HG03025 (cell line): ENCODE data around the gene DLGAP1.
"Not testable (repeated sequence)": the region's sequence is repeated elsewhere in the genome, so short reads cannot be mapped to it uniquely, and the experiment has no call there.

Experiments used
- ATAC-seq: cut with Tn5 transposase; IDR thresholded peaks from one replicate; pipeline ENCODE4 v1.9.1; 2021; ENCODE audit warnings: mild to moderate bottlenecking, moderate library complexity; ENCODE audit not compliant: unreplicated experiment, low FRiP score

The DLGAP1 gene

DNA sequence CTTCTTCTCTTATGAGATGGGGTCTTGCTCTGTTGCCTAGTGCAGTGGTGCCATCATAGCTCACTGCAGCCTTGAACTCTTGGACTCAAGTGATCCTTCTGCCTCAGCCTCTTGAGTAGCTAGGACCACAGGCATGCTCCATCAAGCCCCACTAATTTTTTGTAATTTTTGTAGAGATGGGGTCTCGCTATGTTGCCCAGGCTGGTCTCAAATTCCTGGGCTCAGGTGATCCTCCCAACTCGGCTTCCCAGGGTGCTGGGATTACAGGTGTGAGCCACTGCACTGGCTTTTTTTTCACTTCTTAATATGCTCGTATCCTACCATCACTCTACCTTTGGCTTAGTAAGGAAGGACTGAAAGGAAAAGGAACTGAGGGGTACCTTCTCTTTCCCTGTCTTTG, 983.0 kb downstream of the DLGAP1 start:
- not testable (repeated sequence) for ATAC-seq

DNA sequence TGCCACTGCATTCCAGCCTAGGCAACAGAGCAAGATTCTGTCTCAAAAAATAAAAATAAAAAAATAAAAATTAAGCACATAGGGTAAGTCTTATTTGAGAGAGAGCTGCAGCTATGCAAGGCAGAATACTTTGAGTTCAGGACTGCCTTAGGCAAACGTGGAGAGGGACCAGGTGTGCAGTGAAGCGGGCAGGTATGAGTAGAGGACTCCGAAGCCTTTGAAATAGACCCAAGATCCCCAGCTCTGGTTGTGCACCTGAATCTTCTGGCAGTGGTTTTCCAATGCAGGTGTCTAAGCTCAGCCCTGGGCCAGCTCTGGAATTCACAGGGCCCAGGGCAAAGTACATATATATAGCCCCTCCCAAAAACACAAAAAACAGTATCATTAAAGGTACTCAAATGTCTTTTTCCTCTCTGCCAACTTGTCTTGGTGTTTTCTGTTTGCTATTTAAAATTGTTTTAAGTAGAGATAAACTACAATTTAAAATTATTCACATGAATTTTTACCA, 983.9 kb downstream of the DLGAP1 start:
- no peak for ATAC-seq

GRCh38 chr18:3468833-3469232, 986.3 kb downstream of the DLGAP1 start:
- no peak for ATAC-seq

DNA sequence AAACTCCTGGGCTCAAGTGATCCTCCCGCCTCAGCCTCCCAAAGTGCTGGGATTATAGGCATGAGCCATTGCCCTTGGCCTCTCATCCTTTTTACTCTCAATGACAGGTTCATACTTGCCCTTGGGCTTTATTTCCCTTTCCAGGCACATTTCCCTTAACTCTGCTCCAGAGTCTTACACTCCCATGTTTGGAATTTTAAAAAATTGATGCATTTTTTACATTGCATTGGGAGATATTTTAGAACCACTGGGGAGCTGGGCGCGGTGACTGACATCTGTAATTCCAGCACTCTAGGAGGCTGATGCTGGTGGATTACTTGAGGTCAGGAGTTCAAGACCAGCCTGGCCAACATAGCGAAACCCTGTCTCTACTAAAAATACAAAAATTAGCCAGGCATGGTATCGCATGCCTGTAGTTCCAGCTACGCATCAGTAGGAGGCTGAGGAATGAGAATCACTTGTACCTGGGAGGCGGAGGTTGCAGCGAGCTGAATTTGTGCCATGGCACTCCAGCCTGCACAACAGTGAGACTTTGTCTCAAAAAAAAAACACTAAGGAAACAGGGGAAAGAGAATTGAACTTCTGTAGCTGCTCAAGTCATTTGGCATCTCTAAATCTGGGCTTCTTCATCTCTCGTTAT, 986.9 kb downstream of the DLGAP1 start:
- ATAC-seq, result no peak

DNA sequence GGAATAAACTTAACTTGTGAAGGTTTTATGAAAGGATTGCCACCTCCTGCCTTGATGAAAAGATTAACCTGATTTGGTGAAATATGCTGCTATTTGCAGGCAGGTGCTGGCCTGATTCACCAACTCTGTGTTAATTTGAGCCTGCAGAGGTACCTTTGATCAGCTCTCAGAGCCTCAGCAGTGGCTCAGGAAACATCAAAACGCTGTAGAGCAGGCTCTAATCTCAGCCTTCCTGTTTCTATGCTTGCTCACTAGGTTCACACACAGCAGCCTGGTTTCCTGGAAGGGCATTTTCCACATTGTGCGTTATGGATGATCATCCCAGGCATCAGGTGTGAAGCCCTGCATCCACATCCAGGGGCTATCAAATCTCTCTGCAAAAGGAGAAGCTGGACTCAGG, 988.2 kb downstream of the DLGAP1 start:
- no peak for ATAC-seq

GRCh38 chr18:3466045-3466444, 989.1 kb downstream of the DLGAP1 start:
- ATAC-seq, result no peak

- no peak for ATAC-seq
These were observed 992.1 kb downstream of the DLGAP1 start for GRCh38 chr18:3463051-3463450.

DNA sequence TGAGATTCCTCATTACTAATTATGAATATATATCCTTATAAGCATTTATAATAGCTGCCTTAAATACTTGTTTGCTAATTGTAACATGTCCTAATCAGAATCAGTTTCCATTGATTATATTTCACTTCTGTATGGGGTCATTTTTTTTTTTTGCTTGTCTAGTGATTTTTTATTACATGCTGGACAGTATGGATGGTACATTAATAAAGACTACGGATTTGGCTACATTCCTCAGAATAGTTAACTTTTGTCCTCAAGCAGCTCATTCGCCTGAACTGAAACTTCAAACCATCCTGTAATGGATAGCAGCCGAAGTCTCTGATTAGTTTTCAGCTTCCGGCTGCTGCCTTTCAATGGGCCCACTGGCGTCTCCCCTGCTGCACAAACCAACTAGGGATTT, 993.4 kb downstream of the DLGAP1 start:
- no peak for ATAC-seq

DNA sequence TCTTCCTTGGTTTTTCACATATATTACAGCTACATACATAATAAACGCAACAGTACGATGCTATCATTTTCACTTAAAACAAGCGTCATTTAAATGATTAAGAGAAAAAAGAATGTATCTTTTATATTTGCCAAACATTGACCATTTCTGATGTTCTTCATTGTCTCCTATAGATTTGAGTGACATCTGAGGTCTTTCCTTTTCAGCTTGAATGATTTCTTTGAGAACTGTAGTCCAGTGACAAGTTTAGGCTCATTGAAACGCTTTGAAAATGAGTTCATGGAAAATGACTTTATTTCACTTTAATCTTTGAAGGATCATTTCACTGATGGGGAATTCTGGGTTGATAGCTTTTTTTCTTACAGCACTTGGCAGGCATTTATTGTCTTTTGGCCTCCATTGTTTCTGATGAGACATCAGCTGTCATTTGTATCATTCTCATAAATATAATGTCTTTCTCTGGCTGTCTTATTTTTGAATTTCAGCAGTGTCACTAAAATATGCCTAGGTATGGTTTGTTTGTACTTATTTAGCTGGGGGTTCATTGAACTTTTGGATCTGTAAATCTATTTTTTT, 994.2 kb downstream of the DLGAP1 start:
- no peak for ATAC-seq

GRCh38 chr18:3458952-3459853, 995.9 kb downstream of the DLGAP1 start:
- ATAC-seq, result no peak

GRCh38 chr18:3458378-3458777, 996.7 kb downstream of the DLGAP1 start:
- ATAC-seq, result no peak

- no peak for ATAC-seq
These were observed 997.8 kb downstream of the DLGAP1 start for GRCh38 chr18:3457261-3457724.

DNA sequence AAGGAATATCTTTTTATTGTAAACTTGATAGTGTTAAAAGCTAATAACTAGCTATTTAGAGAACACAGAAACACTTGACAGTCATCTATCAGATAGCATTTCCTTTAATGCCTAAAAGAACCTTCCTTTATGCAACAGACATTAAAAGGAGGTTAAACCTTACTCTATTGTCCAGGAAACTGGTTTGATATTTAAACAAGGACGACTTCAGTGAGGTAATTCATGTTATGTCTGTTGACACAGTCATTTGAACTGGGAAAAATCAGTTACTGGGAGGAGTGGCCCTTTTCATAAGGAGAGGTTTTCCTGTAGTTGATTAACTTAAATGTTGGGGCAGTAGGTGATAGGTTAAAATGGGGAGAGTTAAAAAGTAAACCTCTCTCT, 998.4 kb downstream of the DLGAP1 start:
- no peak for ATAC-seq

DNA sequence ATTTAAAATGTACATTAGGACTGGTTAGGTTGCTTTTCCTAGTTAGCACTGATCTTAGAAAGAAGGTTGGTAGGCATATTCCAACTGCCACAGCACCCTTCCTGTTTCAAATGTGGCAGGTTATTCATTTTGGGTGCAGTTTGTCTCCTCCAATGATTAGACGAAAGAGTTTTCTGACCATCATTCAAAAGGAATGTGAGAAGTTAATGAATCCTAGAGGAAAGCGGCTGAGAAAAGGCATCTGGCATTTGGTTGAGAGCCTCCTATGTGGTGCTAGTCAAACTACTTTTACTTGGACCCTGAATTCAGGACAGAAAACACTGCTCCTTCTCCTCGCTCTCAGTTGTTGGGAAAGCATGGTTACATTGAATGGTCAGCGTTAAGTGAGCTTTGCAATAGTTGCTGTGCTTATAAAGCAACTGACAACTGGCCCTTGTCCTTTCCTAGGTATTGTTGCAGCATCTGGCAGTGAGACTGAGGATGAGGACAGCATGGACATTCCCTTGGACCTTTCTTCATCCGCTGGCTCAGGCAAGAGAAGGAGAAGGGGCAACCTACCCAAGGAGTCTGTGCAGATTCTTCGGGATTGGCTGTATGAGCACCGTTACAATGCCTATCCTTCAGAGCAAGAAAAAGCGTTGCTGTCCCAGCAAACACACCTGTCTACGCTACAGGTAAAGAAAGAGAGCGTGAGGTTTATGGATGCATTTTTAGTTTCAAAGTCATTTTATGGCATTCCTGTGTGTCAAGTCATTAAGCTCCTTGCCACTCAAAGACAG, 999.0 kb downstream of the DLGAP1 start:
- no peak for ATAC-seq

- ATAC-seq, result no peak
These were observed 999.9 kb downstream of the DLGAP1 start for GRCh38 chr18:3455090-3455635.

GRCh38 chr18:3454365-3455089, 1000.6 kb downstream of the DLGAP1 start:
- no peak for ATAC-seq

GRCh38 chr18:3453540-3454364, 1001.4 kb downstream of the DLGAP1 start:
- no peak for ATAC-seq

GRCh38 chr18:3452750-3453539, 1002.2 kb downstream of the DLGAP1 start:
- no peak for ATAC-seq
